Measurements from ENCODE around the gene CREB5.
A peak's percentile ranks its signal among the peaks of the same experiment; 100 is the strongest.

- TF ChIP-seq CTCF (IDR thresholded peaks at IDR 0.05 in 8 of 11, conservative IDR thresholded peaks at IDR 0.05 in 3 of 11) (no peak), POLR2AphosphoS5 (IDR thresholded peaks at IDR 0.05) (peak in 1 of 3 donors; percentile 60)
These were observed 257.0 kb downstream of the CREB5 start for GRCh38 chr7:28669330-28669729.

Measured in spleen (tissue), 7 donors.